IMR-90 (cell line): ENCODE results near the gene KAZN. TPM values are rescaled to one million over a fixed set of nuclear protein-coding genes. Genes with fewer than 3 reads are reported as not detected.

Source experiments
- ATAC-seq: fragments of 200-7000 bp; cut with Tn5 transposase; 2 replicates; pipeline ENCODE4 v1.9.1; 2020; ENCODE audit warnings: low read depth, mild to moderate bottlenecking, moderate library complexity
- BruUV-seq: library from RNA; stranded (reverse); fragments of 400-500 nt; replicated peaks from 2 replicates; lab custom pipeline; 2021; lab: Mats Ljungman, UMichigan
- CTCF ChIA-PET: fragments of 300-600 bp; formaldehyde crosslinking; extraction: SDS; loops from one replicate; lab custom pipeline; 2021; ENCODE audit warnings: antibody characterized with exemption; lab: Yijun Ruan, JAX
- POLR2A ChIA-PET: fragments of 300-600 bp; sonication (Branson Sonifier 250); formaldehyde crosslinking; loops from one replicate; lab custom pipeline; 2022; ENCODE audit warnings: antibody characterized with exemption; ENCODE audit not compliant: unreplicated experiment; lab: Charles Lee
- DNase-seq: peaks from one replicate; pipeline ENCODE4 v3.0.0; 2013
- H2AFZ ChIP-seq: replicated peaks from 2 replicates; pipeline ENCODE3; 2013; ENCODE audit warnings: low read length, mild to moderate bottlenecking; ENCODE audit not compliant: poor library complexity
- H2AK5ac ChIP-seq: 2 replicates; pipeline ENCODE4 v1.6.1; 2013; ENCODE audit warnings: low read depth, low read length, inconsistent platforms
- H2AK9ac ChIP-seq: replicated peaks from 2 replicates; pipeline ENCODE3; 2013; ENCODE audit warnings: mild to moderate bottlenecking, low read depth, low read length, moderate library complexity; ENCODE audit not compliant: poor library complexity
- H2BK120ac ChIP-seq: 2 replicates; pipeline ENCODE4 v1.6.1; 2013; ENCODE audit warnings: low read depth, low read length, inconsistent platforms
- H2BK15ac ChIP-seq: 3 replicates; pipeline ENCODE4 v1.6.1; 2013; ENCODE audit warnings: low read depth, low read length, inconsistent platforms
- H2BK20ac ChIP-seq: 2 replicates; pipeline ENCODE4 v1.6.1; 2013; ENCODE audit warnings: low read depth, mild to moderate bottlenecking, inconsistent platforms, low read length, moderate library complexity
- H2BK5ac ChIP-seq: 2 replicates; pipeline ENCODE4 v1.6.1; 2013; ENCODE audit warnings: mild to moderate bottlenecking, low read depth, low read length, inconsistent platforms; ENCODE audit not compliant: poor library complexity, severe bottlenecking
- H3K14ac ChIP-seq: replicated peaks from 2 replicates; pipeline ENCODE4 v1.6.1; 2013; ENCODE audit warnings: low read depth, low read length, inconsistent platforms
- H3K18ac ChIP-seq: 2 replicates; pipeline ENCODE4 v1.6.1; 2013; ENCODE audit warnings: low read depth, low read length, control low read depth
- H3K23ac ChIP-seq: 2 replicates; pipeline ENCODE4 v1.6.1; 2013; ENCODE audit warnings: low read depth, low read length, inconsistent platforms
- H3K27ac ChIP-seq: 2 replicates; pipeline ENCODE4 v1.5.1; 2013; ENCODE audit warnings: mild to moderate bottlenecking, control low read depth, low read length; ENCODE audit not compliant: insufficient read depth
- H3K27me3 ChIP-seq: 2 replicates; pipeline ENCODE4 v1.6.1; 2013; ENCODE audit warnings: low read length; ENCODE audit not compliant: control insufficient read depth, insufficient read depth
- H3K36me3 ChIP-seq: 2 replicates; pipeline ENCODE4 v1.6.1; 2013; ENCODE audit warnings: low read length, mixed read lengths; ENCODE audit not compliant: control insufficient read depth, insufficient read depth
- H3K4ac ChIP-seq: 2 replicates; pipeline ENCODE4 v1.6.1; 2013; ENCODE audit warnings: low read depth, low read length, inconsistent platforms
- H3K4me1 ChIP-seq: 2 replicates; pipeline ENCODE4 v1.6.1; 2013; ENCODE audit warnings: low read length, mixed read lengths; ENCODE audit not compliant: control insufficient read depth, insufficient read depth
- H3K4me2 ChIP-seq: 2 replicates; pipeline ENCODE4 v1.6.1; 2013; ENCODE audit warnings: low read depth, mild to moderate bottlenecking, control low read depth, low read length, moderate library complexity
- H3K4me3 ChIP-seq: 2 replicates; pipeline ENCODE4 v1.5.1; 2013; ENCODE audit warnings: low read depth, mild to moderate bottlenecking, control low read depth, low read length, moderate library complexity; ENCODE audit not compliant: insufficient read depth
- H3K56ac ChIP-seq: 2 replicates; pipeline ENCODE4 v1.6.1; 2013; ENCODE audit warnings: low read length, inconsistent platforms; ENCODE audit not compliant: insufficient read depth; ENCODE audit errors: extremely low read depth
- H3K79me1 ChIP-seq, 2 experiments: 2 replicates each; pipeline ENCODE4 v1.6.1; 2013; ENCODE audit warnings: low read length in 2 of 2, inconsistent platforms in 1 of 2, low read depth in 1 of 2
- H3K9ac ChIP-seq: 2 replicates; pipeline ENCODE4 v1.6.1; 2013; ENCODE audit warnings: low read depth, low read length, control low read depth
- H3K9me1 ChIP-seq: 2 replicates; pipeline ENCODE4 v1.6.1; 2013; ENCODE audit warnings: low read length, inconsistent platforms; ENCODE audit not compliant: insufficient read depth
- H3K9me3 ChIP-seq: 2 replicates; pipeline ENCODE4 v1.6.1; 2013; ENCODE audit warnings: low read length; ENCODE audit not compliant: control insufficient read depth, insufficient read depth
- H4K20me1 ChIP-seq: 2 replicates; pipeline ENCODE4 v1.6.1; 2013; ENCODE audit warnings: low read length, inconsistent platforms; ENCODE audit not compliant: insufficient read depth
- H4K5ac ChIP-seq: 2 replicates; pipeline ENCODE4 v1.6.1; 2013; ENCODE audit warnings: mild to moderate bottlenecking, low read depth, low read length, control low read depth
- H4K8ac ChIP-seq, 2 experiments: 2 replicates each; pipeline ENCODE4 v1.6.1; 2013; ENCODE audit warnings: low read depth in 2 of 2, low read length in 2 of 2, control low read depth in 1 of 2, inconsistent platforms in 1 of 2
- H4K91ac ChIP-seq: 2 replicates; pipeline ENCODE4 v1.6.1; 2013; ENCODE audit warnings: low read depth, low read length, inconsistent platforms; ENCODE audit not compliant: insufficient read depth
- BHLHE40 ChIP-seq: fragments of 150-350 bp; IDR thresholded peaks from 2 replicates; pipeline ENCODE4 v1.6.1; 2016; ENCODE audit warnings: mild to moderate bottlenecking, low read depth, low read length
- CEBPB ChIP-seq: IDR thresholded peaks from 2 replicates; pipeline ENCODE4 v1.6.1; 2012; ENCODE audit warnings: low read depth, low read length, improper control_type of control experiment
- CHD1 ChIP-seq: IDR thresholded peaks from 2 replicates; pipeline ENCODE4 v1.6.1; 2012; ENCODE audit warnings: low read depth, low read length, improper control_type of control experiment
- CTCF ChIP-seq: conservative IDR thresholded peaks from 2 replicates; pipeline ENCODE4 v1.5.1; 2012; ENCODE audit warnings: mild to moderate bottlenecking, low read depth, low read length, improper control_type of control experiment
- ELK1 ChIP-seq: fragments of 150-350 bp; IDR thresholded peaks from 2 replicates; pipeline ENCODE4 v1.6.1; 2016; ENCODE audit warnings: low read depth, mild to moderate bottlenecking, low read length, moderate library complexity, borderline replicate concordance
- FOS ChIP-seq: fragments of 150-350 bp; IDR thresholded peaks from 2 replicates; pipeline ENCODE4 v1.6.1; 2016; ENCODE audit warnings: low read depth, low read length
- MAFK ChIP-seq: IDR thresholded peaks from 2 replicates; pipeline ENCODE4 v1.6.1; 2012; ENCODE audit warnings: low read depth, low read length, improper control_type of control experiment
- MAZ ChIP-seq: IDR thresholded peaks from 2 replicates; pipeline ENCODE4 v1.6.1; 2012; ENCODE audit warnings: low read depth, mild to moderate bottlenecking, low read length, improper control_type of control experiment, moderate library complexity, borderline replicate concordance
- MXI1 ChIP-seq: IDR thresholded peaks from 2 replicates; pipeline ENCODE4 v1.6.1; 2012; ENCODE audit warnings: low read depth, mild to moderate bottlenecking, low read length, moderate library complexity, borderline replicate concordance
- NFE2L2 ChIP-seq: fragments of 150-350 bp; IDR thresholded peaks from 2 replicates; pipeline ENCODE4 v1.6.1; 2016; ENCODE audit warnings: low read depth, mild to moderate bottlenecking, low read length
- POLR2A ChIP-seq: IDR thresholded peaks from 2 replicates; pipeline ENCODE4 v1.6.1; 2012; ENCODE audit warnings: mild to moderate bottlenecking, low read depth, low read length
- RAD21 ChIP-seq: IDR thresholded peaks from 2 replicates; pipeline ENCODE4 v1.6.1; 2012; ENCODE audit warnings: low read length, improper control_type of control experiment
- RCOR1 ChIP-seq: IDR thresholded peaks from 2 replicates; pipeline ENCODE4 v1.6.1; 2012; ENCODE audit warnings: mild to moderate bottlenecking, low read length, improper control_type of control experiment; ENCODE audit not compliant: insufficient replicate concordance
- RFX5 ChIP-seq: IDR thresholded peaks from 2 replicates; pipeline ENCODE4 v1.8.0; 2012; ENCODE audit warnings: low read depth, mild to moderate bottlenecking, low read length, moderate library complexity
- USF2 ChIP-seq: fragments of 150-350 bp; IDR thresholded peaks from 2 replicates; pipeline ENCODE4 v1.6.1; 2017; ENCODE audit warnings: mild to moderate bottlenecking, antibody characterized with exemption, low read length, low read depth
- WGBS, 2 experiments: methylation state at CpG; one replicate each; pipeline versions ENCODE4 v1.1.5 to v1.1.7; 2013; ENCODE audit warnings: missing lambda C conversion rate in 2 of 2; ENCODE audit not compliant: insufficient read length in 1 of 2; ENCODE audit errors: extremely low coverage in 2 of 2; 5-methylcytosine and 5-hydroxymethylcytosine counted together
- dilution Hi-C: fragments of 300-500 bp; cut with HindIII; formaldehyde crosslinking; loops from one replicate; pipeline ENCODE4 v1.14.3; 2018; ENCODE audit warnings: low sequenced_read_pairs; ENCODE audit not compliant: unreplicated experiment
- in situ Hi-C: fragments of 300-500 bp; cut with MboI; formaldehyde crosslinking; loops from 3 replicates; pipeline ENCODE4 v1.14.3; 2019; ENCODE audit warnings: low sequenced_read_pairs, inconsistent platforms, mixed read lengths
- intact Hi-C: fragments of 100-400 bp; cut with micrococcal nuclease; formaldehyde crosslinking; loops from 2 replicates; pipeline ENCODE4 v1.10.0; 2022
- polyA plus RNA-seq, 3 experiments: library from polyadenylated mRNA; depleted of rRNA; stranded (reverse); fragments of >200 nt; gene quantifications; 2 replicates each; pipeline ENCODE4 v1.2.3, GENCODE V29; 2012; ENCODE audit warnings: low replicate concordance in 1 of 3
- total RNA-seq: library from RNA; depleted of rRNA; stranded (reverse); fragments of >200 nt; gene quantifications from 2 replicates; pipeline ENCODE4 v1.2.3, GENCODE V29; 2012

The KAZN gene
- total and polyA plus RNA-seq, 2 of the 4 experiments (the other 2 are of a cell fraction), result 5.2 to 10.5 TPM

GRCh38 chr1:14658642-14659041, 60.2 kb downstream of the KAZN start:
- Histone ChIP-seq H4K91ac (no peak overlapping the region), H3K14ac (no peak overlapping the region), H3K4me1 (no peaks in the 10 kb centered on the region; the same call in 1 of the 2 replicates), H2AK9ac (no peak overlapping the region), H2AK5ac (no peak overlapping the region), H4K20me1 (no peaks in the 10 kb centered on the region), H3K4me2 (no peak overlapping the region), H3K9me3 (peaks cover 2% of the 10 kb centered on the region; the same call in 1 of the 2 replicates), H2BK15ac (no peak overlapping the region), H2BK120ac (no peak overlapping the region), H3K9me1 (no peaks in the 10 kb centered on the region), H3K56ac (no peak overlapping the region), H2BK20ac (no peak overlapping the region), H3K4ac (no peak overlapping the region), H3K27ac (no peak overlapping the region), H3K36me3 (no peaks in the 10 kb centered on the region), H4K5ac (no peak overlapping the region), H3K27me3 (peaks cover 2% of the 10 kb centered on the region; the same call in 1 of the 2 replicates), H2BK5ac (no peak overlapping the region), H3K9ac (no peak overlapping the region), H3K23ac (no peak overlapping the region), H3K79me1 (no peaks in the 10 kb centered on the region), H4K8ac (no peak overlapping the region), H2AFZ (no peak overlapping the region), H3K4me3 (no peak overlapping the region), H3K18ac (no peak overlapping the region)
- no peak for TF ChIP-seq MAZ
- TF ChIP-seq RFX5, result no peak
- TF ChIP-seq POLR2A, result no peak
- no peak for TF ChIP-seq MAFK
- no peak for TF ChIP-seq CEBPB
- no peak for TF ChIP-seq RAD21
- TF ChIP-seq MXI1, result no peak
- no peak for TF ChIP-seq NFE2L2
- TF ChIP-seq BHLHE40, result no peak
- no peak for TF ChIP-seq FOS
- TF ChIP-seq CHD1, result no peak
- TF ChIP-seq RCOR1, result no peak
- no peak for TF ChIP-seq ELK1
- no peak for TF ChIP-seq USF2
- no peak for TF ChIP-seq CTCF
- dilution Hi-C loops (no loop called here), in situ Hi-C loops (no loop called here), intact Hi-C loops (no loop called here)
- BruUV-seq, result no TSS peak
- no CpG with 5 or more reads among the region's 6 CpGs for WGBS, 2 experiments
- CTCF ChIA-PET, result no interaction called here
- POLR2A ChIA-PET, result no interaction called here
- DNase-seq (no peak), ATAC-seq (no peak)
